DOHH2 (cell line): Measurements from ENCODE around the gene CDK14.

Experiments
- EZH2phosphoT487 ChIP-seq: fragments of 200-600 bp; sonication (generic); IDR thresholded peaks from 2 replicates; pipeline ENCODE4 v1.6.1; 2017; ENCODE audit warnings: borderline replicate concordance, mild to moderate bottlenecking, antibody characterized with exemption, low read length, moderate library complexity, mixed read lengths
- TF ChIP-seq, protein P1 (sequence below): fragments of 200-600 bp; sonication (generic); IDR thresholded peaks from one replicate; pipeline ENCODE4 v1.5.1; 2014; ENCODE audit warnings: antibody characterized with exemption, mild to moderate bottlenecking, low read depth, low read length; ENCODE audit not compliant: poor library complexity, severe bottlenecking

- TF ChIP-seq, protein P1, sequence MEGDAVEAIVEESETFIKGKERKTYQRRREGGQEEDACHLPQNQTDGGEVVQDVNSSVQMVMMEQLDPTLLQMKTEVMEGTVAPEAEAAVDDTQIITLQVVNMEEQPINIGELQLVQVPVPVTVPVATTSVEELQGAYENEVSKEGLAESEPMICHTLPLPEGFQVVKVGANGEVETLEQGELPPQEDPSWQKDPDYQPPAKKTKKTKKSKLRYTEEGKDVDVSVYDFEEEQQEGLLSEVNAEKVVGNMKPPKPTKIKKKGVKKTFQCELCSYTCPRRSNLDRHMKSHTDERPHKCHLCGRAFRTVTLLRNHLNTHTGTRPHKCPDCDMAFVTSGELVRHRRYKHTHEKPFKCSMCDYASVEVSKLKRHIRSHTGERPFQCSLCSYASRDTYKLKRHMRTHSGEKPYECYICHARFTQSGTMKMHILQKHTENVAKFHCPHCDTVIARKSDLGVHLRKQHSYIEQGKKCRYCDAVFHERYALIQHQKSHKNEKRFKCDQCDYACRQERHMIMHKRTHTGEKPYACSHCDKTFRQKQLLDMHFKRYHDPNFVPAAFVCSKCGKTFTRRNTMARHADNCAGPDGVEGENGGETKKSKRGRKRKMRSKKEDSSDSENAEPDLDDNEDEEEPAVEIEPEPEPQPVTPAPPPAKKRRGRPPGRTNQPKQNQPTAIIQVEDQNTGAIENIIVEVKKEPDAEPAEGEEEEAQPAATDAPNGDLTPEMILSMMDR = no peak
- TF ChIP-seq EZH2phosphoT487 = no peak
Measured at GRCh38 chr7:90551036-90551435, 45.1 kb upstream of the CDK14 start.
